Measurements from ENCODE around the gene BST2. TPM values are rescaled to one million over a fixed set of nuclear protein-coding genes. Genes with fewer than 3 reads are reported as not detected.

Gene BST2
- total and polyA plus RNA-seq, 9 of the 15 experiments (the other 6 are each of a cell fraction or from before 2014, with no cell fraction given): 11.2 to 232 (median 151) TPM

DNA sequence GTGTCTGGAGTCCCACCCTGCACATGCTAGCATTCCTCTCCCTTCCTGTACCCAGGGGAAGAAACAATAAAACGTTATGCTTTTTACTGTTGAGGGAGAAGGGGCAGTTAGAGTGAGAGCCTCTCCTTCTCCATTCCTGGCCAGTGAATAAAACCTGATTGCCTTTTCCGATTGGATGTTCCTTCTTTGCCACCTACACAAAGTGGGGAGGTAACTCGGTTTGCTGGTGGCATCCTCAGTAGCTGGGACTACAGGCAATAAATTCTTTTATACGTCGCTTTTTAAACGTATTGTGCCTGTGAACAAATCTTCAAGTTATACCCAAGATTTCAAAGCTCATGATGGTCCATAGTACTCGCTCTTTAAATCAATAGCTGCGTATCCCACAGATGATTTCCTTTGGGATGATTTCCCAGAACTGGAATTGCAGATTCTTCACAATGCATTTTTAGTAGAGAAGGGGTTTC, 13.8 kb upstream of the BST2 start (continued):
- TF ChIP-seq ILF3 (IDR thresholded peaks at IDR 0.05; ENCODE audit: borderline replicate concordance) (no peak), TCF3 (CRISPR knock-in tag; IDR thresholded peaks at IDR 0.05) (no peak), XRCC3 (IDR thresholded peaks at IDR 0.05) (no peak), ZNF224 (CRISPR knock-in tag; IDR thresholded peaks at IDR 0.05) (no peak), LARP7 (IDR thresholded peaks at IDR 0.05) (no peak), NR2C2 (CRISPR knock-in tag; IDR thresholded peaks at IDR 0.05) (no peak), NR2C2 (tag; IDR thresholded peaks at IDR 0.05) (no peak), HCFC1 (IDR thresholded peaks at IDR 0.05; ENCODE audit: low read depth, low read length) (no peak), RBM39 (optimal IDR thresholded peaks at IDR 0.05; ENCODE audit: low read depth, low read length) (no peak), HDAC1 (IDR thresholded peaks at IDR 0.05) (0 out of 4 replicates have a peak, but pooled peaks of 1 of the 2 experiments have one; percentile 16), FOXJ3 (CRISPR knock-in tag; IDR thresholded peaks at IDR 0.05) (no peak), SNIP1 (IDR thresholded peaks at IDR 0.05; ENCODE audit: low read depth) (no peak), ZBTB1 (CRISPR knock-in tag; IDR thresholded peaks at IDR 0.05; ENCODE audit: borderline replicate concordance, low read depth) (no peak), CBX3 (IDR thresholded peaks at IDR 0.05; ENCODE audit: borderline replicate concordance in 1 of 2, low read length in 2 of 2) (no peak)
- TF ChIP-seq, protein P1, sequence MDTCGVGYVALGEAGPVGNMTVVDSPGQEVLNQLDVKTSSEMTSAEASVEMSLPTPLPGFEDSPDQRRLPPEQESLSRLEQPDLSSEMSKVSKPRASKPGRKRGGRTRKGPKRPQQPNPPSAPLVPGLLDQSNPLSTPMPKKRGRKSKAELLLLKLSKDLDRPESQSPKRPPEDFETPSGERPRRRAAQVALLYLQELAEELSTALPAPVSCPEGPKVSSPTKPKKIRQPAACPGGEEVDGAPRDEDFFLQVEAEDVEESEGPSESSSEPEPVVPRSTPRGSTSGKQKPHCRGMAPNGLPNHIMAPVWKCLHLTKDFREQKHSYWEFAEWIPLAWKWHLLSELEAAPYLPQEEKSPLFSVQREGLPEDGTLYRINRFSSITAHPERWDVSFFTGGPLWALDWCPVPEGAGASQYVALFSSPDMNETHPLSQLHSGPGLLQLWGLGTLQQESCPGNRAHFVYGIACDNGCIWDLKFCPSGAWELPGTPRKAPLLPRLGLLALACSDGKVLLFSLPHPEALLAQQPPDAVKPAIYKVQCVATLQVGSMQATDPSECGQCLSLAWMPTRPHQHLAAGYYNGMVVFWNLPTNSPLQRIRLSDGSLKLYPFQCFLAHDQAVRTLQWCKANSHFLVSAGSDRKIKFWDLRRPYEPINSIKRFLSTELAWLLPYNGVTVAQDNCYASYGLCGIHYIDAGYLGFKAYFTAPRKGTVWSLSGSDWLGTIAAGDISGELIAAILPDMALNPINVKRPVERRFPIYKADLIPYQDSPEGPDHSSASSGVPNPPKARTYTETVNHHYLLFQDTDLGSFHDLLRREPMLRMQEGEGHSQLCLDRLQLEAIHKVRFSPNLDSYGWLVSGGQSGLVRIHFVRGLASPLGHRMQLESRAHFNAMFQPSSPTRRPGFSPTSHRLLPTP (IDR thresholded peaks at IDR 0.05; ENCODE audit: borderline replicate concordance, extremely low read depth, insufficient read length): peak; percentile 79
- TF ChIP-seq, protein P2, sequence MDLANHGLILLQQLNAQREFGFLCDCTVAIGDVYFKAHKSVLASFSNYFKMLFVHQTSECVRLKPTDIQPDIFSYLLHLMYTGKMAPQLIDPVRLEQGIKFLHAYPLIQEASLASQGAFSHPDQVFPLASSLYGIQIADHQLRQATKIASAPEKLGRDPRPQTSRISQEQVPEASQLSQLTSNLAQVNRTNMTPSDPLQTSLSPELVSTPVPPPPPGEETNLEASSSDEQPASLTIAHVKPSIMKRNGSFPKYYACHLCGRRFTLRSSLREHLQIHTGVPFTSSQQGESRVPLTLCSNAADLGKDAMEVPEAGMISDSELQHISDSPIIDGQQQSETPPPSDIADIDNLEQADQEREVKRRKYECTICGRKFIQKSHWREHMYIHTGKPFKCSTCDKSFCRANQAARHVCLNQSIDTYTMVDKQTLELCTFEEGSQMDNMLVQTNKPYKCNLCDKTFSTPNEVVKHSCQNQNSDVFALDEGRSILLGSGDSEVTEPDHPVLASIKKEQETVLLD (IDR thresholded peaks at IDR 0.05): no peak
- TF ChIP-seq, protein P3, sequence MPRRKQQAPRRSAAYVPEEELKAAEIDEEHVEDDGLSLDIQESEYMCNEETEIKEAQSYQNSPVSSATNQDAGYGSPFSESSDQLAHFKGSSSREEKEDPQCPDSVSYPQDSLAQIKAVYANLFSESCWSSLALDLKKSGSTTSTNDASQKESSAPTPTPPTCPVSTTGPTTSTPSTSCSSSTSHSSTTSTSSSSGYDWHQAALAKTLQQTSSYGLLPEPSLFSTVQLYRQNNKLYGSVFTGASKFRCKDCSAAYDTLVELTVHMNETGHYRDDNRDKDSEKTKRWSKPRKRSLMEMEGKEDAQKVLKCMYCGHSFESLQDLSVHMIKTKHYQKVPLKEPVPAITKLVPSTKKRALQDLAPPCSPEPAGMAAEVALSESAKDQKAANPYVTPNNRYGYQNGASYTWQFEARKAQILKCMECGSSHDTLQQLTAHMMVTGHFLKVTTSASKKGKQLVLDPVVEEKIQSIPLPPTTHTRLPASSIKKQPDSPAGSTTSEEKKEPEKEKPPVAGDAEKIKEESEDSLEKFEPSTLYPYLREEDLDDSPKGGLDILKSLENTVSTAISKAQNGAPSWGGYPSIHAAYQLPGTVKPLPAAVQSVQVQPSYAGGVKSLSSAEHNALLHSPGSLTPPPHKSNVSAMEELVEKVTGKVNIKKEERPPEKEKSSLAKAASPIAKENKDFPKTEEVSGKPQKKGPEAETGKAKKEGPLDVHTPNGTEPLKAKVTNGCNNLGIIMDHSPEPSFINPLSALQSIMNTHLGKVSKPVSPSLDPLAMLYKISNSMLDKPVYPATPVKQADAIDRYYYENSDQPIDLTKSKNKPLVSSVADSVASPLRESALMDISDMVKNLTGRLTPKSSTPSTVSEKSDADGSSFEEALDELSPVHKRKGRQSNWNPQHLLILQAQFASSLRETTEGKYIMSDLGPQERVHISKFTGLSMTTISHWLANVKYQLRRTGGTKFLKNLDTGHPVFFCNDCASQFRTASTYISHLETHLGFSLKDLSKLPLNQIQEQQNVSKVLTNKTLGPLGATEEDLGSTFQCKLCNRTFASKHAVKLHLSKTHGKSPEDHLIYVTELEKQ (CRISPR knock-in tag; IDR thresholded peaks at IDR 0.05): no peak
- TF ChIP-seq, protein P4, sequence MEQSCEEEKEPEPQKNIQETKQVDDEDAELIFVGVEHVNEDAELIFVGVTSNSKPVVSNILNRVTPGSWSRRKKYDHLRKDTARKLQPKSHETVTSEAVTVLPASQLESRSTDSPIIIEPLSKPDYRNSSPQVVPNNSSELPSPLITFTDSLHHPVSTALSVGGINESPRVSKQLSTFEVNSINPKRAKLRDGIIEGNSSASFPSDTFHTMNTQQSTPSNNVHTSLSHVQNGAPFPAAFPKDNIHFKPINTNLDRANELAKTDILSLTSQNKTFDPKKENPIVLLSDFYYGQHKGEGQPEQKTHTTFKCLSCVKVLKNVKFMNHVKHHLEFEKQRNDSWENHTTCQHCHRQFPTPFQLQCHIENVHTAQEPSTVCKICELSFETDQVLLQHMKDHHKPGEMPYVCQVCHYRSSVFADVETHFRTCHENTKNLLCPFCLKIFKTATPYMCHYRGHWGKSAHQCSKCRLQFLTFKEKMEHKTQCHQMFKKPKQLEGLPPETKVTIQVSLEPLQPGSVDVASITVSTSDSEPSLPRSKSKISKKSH (CRISPR knock-in tag; IDR thresholded peaks at IDR 0.05): no peak
- TF ChIP-seq, protein P5, sequence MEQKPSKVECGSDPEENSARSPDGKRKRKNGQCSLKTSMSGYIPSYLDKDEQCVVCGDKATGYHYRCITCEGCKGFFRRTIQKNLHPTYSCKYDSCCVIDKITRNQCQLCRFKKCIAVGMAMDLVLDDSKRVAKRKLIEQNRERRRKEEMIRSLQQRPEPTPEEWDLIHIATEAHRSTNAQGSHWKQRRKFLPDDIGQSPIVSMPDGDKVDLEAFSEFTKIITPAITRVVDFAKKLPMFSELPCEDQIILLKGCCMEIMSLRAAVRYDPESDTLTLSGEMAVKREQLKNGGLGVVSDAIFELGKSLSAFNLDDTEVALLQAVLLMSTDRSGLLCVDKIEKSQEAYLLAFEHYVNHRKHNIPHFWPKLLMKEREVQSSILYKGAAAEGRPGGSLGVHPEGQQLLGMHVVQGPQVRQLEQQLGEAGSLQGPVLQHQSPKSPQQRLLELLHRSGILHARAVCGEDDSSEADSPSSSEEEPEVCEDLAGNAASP (IDR thresholded peaks at IDR 0.05): no peak
